ENCODE results near the gene TREML4. TPM values are rescaled to one million over a fixed set of nuclear protein-coding genes. Genes with fewer than 3 reads are reported as not detected.

TREML4 gene
- total RNA-seq, 4 donors from 2014 or later, result not detected

DNA sequence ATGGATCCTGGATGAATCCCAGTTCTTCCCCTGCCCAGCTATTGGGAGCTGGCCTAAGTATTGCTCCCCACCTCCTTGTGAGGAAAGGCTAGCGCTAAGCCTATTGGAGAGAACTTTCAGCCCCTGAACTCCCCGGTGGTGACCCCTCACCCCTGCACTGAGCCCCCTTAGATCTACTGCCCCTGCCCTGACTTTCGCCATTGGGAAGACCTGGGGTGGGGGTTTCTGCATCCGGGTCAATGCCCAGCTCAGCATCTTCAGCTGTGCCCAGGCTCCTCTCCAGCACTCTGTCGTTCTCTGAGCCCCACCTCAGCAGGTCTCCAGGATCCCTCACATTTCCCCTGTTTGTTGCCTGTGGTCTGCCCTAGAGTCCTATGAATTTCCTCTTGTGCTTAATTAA is 9.0 kb downstream of the TREML4 start:
- TF ChIP-seq, protein P1, sequence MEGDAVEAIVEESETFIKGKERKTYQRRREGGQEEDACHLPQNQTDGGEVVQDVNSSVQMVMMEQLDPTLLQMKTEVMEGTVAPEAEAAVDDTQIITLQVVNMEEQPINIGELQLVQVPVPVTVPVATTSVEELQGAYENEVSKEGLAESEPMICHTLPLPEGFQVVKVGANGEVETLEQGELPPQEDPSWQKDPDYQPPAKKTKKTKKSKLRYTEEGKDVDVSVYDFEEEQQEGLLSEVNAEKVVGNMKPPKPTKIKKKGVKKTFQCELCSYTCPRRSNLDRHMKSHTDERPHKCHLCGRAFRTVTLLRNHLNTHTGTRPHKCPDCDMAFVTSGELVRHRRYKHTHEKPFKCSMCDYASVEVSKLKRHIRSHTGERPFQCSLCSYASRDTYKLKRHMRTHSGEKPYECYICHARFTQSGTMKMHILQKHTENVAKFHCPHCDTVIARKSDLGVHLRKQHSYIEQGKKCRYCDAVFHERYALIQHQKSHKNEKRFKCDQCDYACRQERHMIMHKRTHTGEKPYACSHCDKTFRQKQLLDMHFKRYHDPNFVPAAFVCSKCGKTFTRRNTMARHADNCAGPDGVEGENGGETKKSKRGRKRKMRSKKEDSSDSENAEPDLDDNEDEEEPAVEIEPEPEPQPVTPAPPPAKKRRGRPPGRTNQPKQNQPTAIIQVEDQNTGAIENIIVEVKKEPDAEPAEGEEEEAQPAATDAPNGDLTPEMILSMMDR (IDR thresholded peaks at IDR 0.05; ENCODE audit: low read depth), result no peak

DNA sequence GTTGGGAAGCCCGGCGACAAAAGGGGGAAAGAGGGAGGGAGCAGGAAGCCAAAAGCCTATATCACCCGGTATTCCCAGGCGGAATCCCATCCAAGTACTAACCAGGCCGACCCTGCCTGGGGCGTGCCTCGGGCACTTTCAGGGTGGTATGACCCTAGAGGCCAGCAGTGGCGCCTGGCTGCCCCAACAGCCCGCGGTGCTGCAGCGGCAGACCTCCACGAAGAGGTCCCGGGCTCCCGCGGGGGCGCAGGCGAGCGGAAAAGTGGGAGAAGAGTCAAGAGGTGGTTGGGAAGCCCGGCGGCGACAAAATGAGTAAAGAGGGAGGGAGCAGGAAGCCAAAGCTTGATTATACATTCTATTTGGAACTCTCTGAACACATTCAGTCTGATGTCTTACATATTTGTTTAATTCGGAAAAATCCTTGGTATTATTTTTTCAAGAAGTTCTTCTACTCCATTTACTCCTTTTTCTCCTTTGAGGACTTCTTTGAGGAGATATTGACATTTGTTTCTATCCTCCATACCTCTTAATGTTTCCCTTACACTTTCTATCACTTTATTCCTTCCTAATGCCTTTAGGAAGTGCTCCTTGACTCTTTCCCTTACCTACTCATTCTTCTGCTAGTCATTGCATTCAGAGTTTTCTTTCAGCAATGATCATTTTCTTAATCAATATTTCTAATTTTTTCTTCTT is 11.5 kb downstream of the TREML4 start:
- TF ChIP-seq, protein P1 (IDR thresholded peaks at IDR 0.05; ENCODE audit: low read depth), result no peak

DNA sequence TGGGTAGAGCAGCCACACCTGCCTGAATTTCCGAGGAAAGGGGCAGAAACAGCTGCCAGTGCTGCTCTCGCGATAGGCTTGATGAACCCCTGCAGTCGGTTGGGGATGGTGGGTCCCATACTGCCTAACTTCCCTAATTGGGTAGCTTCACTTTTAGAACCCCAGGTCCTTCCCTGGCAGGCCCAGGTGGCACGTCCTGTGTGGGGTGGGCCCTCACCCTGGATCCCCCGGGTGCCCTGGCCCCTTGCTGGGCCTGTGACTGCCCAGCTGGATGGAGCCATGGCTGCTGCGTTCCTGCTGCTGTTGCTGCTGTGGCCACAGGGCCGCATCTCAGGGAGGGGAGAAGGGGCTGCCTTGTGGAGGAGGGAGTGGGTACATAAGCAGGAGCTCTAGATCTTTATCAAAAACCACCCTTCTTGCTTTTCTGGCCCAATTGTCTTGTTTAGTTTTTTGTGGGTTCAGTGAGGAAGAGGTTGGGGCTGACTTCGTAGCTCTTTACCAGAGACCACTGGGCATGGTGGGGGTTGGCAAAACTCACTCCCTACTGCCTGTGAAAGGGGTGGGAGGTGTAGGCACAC is 19.2 kb downstream of the TREML4 start:
- TF ChIP-seq, protein P1 (IDR thresholded peaks at IDR 0.05; ENCODE audit: low read depth), result no peak

DNA sequence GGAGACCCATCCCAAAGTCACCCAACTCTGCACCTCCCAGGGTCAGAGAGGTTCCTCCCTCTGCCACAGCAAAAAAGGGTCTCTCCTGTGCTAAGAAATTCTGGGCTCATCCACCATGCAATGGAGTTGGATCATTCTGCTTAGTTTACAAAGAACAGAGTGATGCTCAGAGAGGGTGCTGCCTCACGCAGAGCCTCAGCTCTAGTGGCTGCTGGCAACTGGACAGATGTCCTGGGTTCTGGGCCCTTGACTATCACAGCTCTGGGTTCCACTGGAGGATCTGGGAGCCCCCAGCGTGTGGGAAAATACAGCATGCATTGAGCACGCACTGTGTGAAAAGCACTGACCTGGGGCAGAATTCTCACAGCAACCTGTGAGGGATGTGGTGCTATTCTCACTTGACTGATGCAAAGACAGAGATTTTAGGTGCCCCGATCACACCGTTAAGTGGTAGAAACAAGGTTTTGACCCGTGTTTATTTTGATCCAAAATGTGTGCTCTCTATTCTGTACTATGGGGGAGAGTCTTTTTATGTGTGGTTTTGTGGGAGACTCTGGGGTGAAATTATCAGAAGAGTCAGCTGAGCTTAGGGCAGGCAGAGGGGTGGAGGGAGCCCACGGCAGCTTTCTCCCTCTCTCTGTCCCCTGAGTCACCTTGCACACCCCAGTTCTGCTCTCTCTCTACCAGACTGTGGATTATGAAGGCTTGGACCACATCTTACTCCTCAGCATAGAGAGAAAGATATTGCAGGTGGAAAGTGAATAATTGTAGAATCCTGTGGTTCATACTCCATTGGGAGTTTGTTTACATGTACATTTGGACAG is 19.9 kb downstream of the TREML4 start:
- TF ChIP-seq, protein P1 (IDR thresholded peaks at IDR 0.05; ENCODE audit: low read depth), result no peak

DNA sequence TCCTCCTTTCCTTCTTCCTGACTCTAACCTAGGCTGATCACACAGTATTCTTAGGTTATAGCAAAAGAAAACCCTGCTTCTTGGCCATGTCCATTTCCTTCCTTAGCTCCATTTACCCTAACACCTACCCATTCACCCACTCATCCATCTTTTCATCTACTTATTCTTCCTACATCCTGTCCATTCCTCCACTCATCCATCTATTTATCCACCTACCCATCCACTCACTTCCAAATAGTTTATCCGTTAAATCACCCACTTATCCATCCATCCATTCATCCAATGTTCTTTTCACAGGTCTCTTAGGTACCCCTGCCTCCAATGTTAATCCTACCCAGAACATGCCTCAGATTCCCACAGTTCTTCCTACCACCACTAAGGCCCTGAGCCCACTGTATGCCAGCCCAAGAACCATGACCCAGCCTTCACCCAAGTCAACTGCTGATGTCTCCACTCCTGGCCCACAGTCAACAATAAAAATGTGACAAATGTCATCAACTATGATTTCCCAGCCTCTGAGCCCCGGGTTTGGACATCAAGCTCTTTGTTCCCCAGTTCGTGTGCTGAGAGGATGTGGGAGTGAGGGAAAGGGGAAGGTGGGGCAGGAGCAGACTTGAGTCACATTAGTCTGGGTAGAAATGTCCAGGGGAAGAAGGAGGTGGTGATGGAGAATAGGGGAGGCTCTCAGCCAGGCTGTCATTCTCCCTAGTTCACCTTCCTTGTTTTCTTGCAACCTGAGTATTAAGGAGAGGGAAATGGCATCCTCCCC is 24.4 kb downstream of the TREML4 start:
- TF ChIP-seq, protein P1 (IDR thresholded peaks at IDR 0.05; ENCODE audit: low read depth), result no peak

DNA sequence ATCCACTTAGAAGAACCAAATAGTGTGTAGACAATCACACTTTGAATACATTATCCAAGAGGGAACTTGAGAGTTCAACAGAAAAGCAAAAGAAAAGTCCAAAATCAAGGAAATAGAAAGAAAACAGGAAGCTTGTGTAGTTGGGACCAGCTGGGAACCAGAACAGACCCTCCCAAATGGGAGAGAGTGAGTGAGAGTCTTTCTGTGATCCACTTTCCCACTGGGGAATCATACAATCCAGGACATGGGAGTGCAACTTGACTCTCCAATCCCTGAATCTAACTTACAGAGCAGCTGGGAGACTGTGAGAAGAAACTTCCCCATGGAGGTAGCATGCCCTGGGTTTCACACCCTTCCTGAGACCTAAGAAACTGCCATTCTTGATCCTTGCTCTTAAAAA is 27.0 kb downstream of the TREML4 start:
- TF ChIP-seq, protein P1 (IDR thresholded peaks at IDR 0.05; ENCODE audit: low read depth), result no peak

Data from subcutaneous adipose tissue (tissue), 4 donors.